HEK293 (cell line): ENCODE data around the gene TMEM150A.
A peak's percentile ranks its signal among the peaks of the same experiment; 100 is the strongest.

Experiments used
- CTCF ChIA-PET: fragments of 350-600 bp; formaldehyde crosslinking; extraction: SDS; loops from one replicate; lab custom pipeline; 2021; ENCODE audit warnings: antibody characterized with exemption; lab: Yijun Ruan, JAX
- POLR2A ChIA-PET: fragments of 300-600 bp; formaldehyde crosslinking; extraction: SDS; loops from one replicate; lab custom pipeline; 2020; ENCODE audit warnings: antibody characterized with exemption, inconsistent platforms; lab: Yijun Ruan, JAX
- H3K27ac ChIP-seq: fragments of 200-500 bp; sonication (Bioruptor generic); 2 replicates; pipeline ENCODE4 v1.5.1; 2014; ENCODE audit warnings: low read depth, low read length, control low read depth, inconsistent platforms; ENCODE audit errors: extremely low read depth
- H3K36me3 ChIP-seq, 2 experiments: fragments of 200-500 bp in 1 of 2; sonication (Bioruptor generic) in 1 of 2; 1 replicate in 1 of 2; 2 replicates in 1 of 2; pipeline ENCODE4 v1.5.1; 2014 to 2017; ENCODE audit warnings: inconsistent platforms in 2 of 2, low read length in 2 of 2; ENCODE audit not compliant: control insufficient read depth in 2 of 2, insufficient read depth in 1 of 2
- H3K4me1 ChIP-seq: fragments of 200-500 bp; sonication (Bioruptor generic); 2 replicates; pipeline ENCODE4 v1.5.1; 2014; ENCODE audit warnings: mild to moderate bottlenecking, low read length, inconsistent platforms; ENCODE audit not compliant: control insufficient read depth, insufficient read depth
- H3K4me3 ChIP-seq: 2 replicates; pipeline ENCODE4 v1.5.1; 2011; ENCODE audit warnings: low read depth, mild to moderate bottlenecking, control low read depth, low read length, moderate library complexity
- H3K9me3 ChIP-seq: fragments of 200-500 bp; sonication (Bioruptor generic); 2 replicates; pipeline ENCODE4 v1.5.1; 2014; ENCODE audit warnings: low read depth, low read length, inconsistent platforms; ENCODE audit not compliant: control insufficient read depth, insufficient read depth
- EGR2 ChIP-seq: fragments of 450-650 bp; formaldehyde crosslinking; IDR thresholded peaks from 2 replicates; pipeline ENCODE4 v1.5.1; 2016; ENCODE audit warnings: low read depth, missing biosample characterization, missing genetic modification characterization
- KLF1 ChIP-seq: fragments of 450-650 bp; formaldehyde crosslinking; IDR thresholded peaks from 2 replicates; pipeline ENCODE4 v1.5.1; 2016; ENCODE audit warnings: missing biosample characterization, missing genetic modification characterization
- OSR2 ChIP-seq: fragments of 450-650 bp; formaldehyde crosslinking; IDR thresholded peaks from 2 replicates; pipeline ENCODE4 v1.5.1; 2016; ENCODE audit warnings: missing biosample characterization, missing genetic modification characterization
- PRDM4 ChIP-seq: fragments of 450-650 bp; formaldehyde crosslinking; IDR thresholded peaks from 2 replicates; pipeline ENCODE4 v1.5.1; 2017; ENCODE audit warnings: missing biosample characterization, missing genetic modification characterization
- PRDM6 ChIP-seq: fragments of 450-650 bp; formaldehyde crosslinking; IDR thresholded peaks from 2 replicates; pipeline ENCODE4 v1.5.1; 2017; ENCODE audit warnings: missing biosample characterization, missing genetic modification characterization
- REPIN1 ChIP-seq: fragments of 450-650 bp; formaldehyde crosslinking; IDR thresholded peaks from 2 replicates; pipeline ENCODE4 v1.5.1; 2017; ENCODE audit warnings: missing biosample characterization, missing genetic modification characterization, low read depth
- SCRT2 ChIP-seq: fragments of 450-650 bp; formaldehyde crosslinking; IDR thresholded peaks from 2 replicates; pipeline ENCODE4 v1.5.1; 2016; ENCODE audit warnings: missing biosample characterization, missing genetic modification characterization
- TRIM28 ChIP-seq: IDR thresholded peaks from 2 replicates; pipeline ENCODE4 v1.6.1; 2011; ENCODE audit warnings: low read length, control low read depth, borderline replicate concordance
- TSHZ1 ChIP-seq: fragments of 450-650 bp; formaldehyde crosslinking; IDR thresholded peaks from 2 replicates; pipeline ENCODE4 v1.5.1; 2016; ENCODE audit warnings: missing biosample characterization, missing genetic modification characterization, borderline replicate concordance
- YY1 ChIP-seq: fragments of 450-650 bp; formaldehyde crosslinking; IDR thresholded peaks from 2 replicates; pipeline ENCODE4 v1.5.1; 2018; ENCODE audit warnings: missing biosample characterization, missing genetic modification characterization
- ZBTB8A ChIP-seq: fragments of 450-650 bp; formaldehyde crosslinking; IDR thresholded peaks from 2 replicates; pipeline ENCODE4 v1.5.1; 2016; ENCODE audit warnings: missing biosample characterization, missing genetic modification characterization
- ZFP37 ChIP-seq: fragments of 450-650 bp; formaldehyde crosslinking; IDR thresholded peaks from 2 replicates; pipeline ENCODE4 v1.5.1; 2016; ENCODE audit warnings: missing biosample characterization, missing genetic modification characterization
- ZNF114 ChIP-seq: fragments of 450-650 bp; formaldehyde crosslinking; IDR thresholded peaks from 2 replicates; pipeline ENCODE4 v1.5.0; 2017; ENCODE audit warnings: missing biosample characterization, missing genetic modification characterization
- ZNF157 ChIP-seq: fragments of 450-650 bp; formaldehyde crosslinking; IDR thresholded peaks from 2 replicates; pipeline ENCODE4 v1.5.1; 2016; ENCODE audit warnings: missing biosample characterization, missing genetic modification characterization
- ZNF280D ChIP-seq: fragments of 450-650 bp; formaldehyde crosslinking; IDR thresholded peaks from 2 replicates; pipeline ENCODE4 v1.5.1; 2016; ENCODE audit warnings: missing biosample characterization, missing genetic modification characterization
- ZNF416 ChIP-seq: fragments of 450-650 bp; formaldehyde crosslinking; IDR thresholded peaks from 2 replicates; pipeline ENCODE4 v1.5.1; 2016; ENCODE audit warnings: missing biosample characterization, missing genetic modification characterization
- ZNF549 ChIP-seq: fragments of 450-650 bp; IDR thresholded peaks from 2 replicates; pipeline ENCODE4 v1.5.1; 2018; ENCODE audit warnings: missing biosample characterization, missing genetic modification characterization, mild to moderate bottlenecking, inconsistent platforms, moderate library complexity
- ZNF560 ChIP-seq: fragments of 450-650 bp; formaldehyde crosslinking; IDR thresholded peaks from 2 replicates; pipeline ENCODE4 v1.5.1; 2017; ENCODE audit warnings: missing biosample characterization, missing genetic modification characterization, borderline replicate concordance
- ZNF600 ChIP-seq: fragments of 450-650 bp; formaldehyde crosslinking; IDR thresholded peaks from 2 replicates; pipeline ENCODE4 v1.5.1; 2016; ENCODE audit warnings: missing biosample characterization, missing genetic modification characterization
- ZNF624 ChIP-seq: fragments of 450-650 bp; formaldehyde crosslinking; IDR thresholded peaks from 2 replicates; pipeline ENCODE4 v1.5.1; 2017; ENCODE audit warnings: missing biosample characterization, missing genetic modification characterization
- ZNF626 ChIP-seq: fragments of 450-650 bp; sonication (Bioruptor Pico); formaldehyde crosslinking; IDR thresholded peaks from 2 replicates; pipeline ENCODE4 v1.5.1; 2018; ENCODE audit warnings: missing biosample characterization, missing genetic modification characterization, inconsistent platforms
- ZNF654 ChIP-seq: fragments of 450-650 bp; formaldehyde crosslinking; IDR thresholded peaks from 2 replicates; pipeline ENCODE4 v1.5.1; 2016; ENCODE audit warnings: low read depth, missing biosample characterization, missing genetic modification characterization
- ZNF776 ChIP-seq: fragments of 450-650 bp; formaldehyde crosslinking; IDR thresholded peaks from 2 replicates; pipeline ENCODE4 v1.5.0; 2017; ENCODE audit warnings: missing biosample characterization, missing genetic modification characterization, borderline replicate concordance
- ZSCAN16 ChIP-seq: fragments of 450-650 bp; formaldehyde crosslinking; IDR thresholded peaks from 2 replicates; pipeline ENCODE4 v1.5.1; 2016; ENCODE audit warnings: missing biosample characterization, missing genetic modification characterization
- ZSCAN18 ChIP-seq: fragments of 450-650 bp; formaldehyde crosslinking; IDR thresholded peaks from 2 replicates; pipeline ENCODE4 v1.5.1; 2016; ENCODE audit warnings: missing biosample characterization, missing genetic modification characterization

The TMEM150A gene

GRCh38 chr2:85602476-85603234 is at the start of gene TMEM150A:
TMEM150A (minus strand) TSS chr2:85602698; CDS start chr2:85601948, 750 bp downstream.
- H3K9me3 ChIP-seq = no peaks in the 10 kb centered on the region
- ChIA-PET CTCF (interaction anchor here (1.2 kb wide), 1 partner anchor 183 kb away, joined by 7 read pairs; no protein-coding TSS in a partner anchor), POLR2A (interaction anchor here (0.5 to 4.7 kb wide), 10 partner anchors 9 to 63 kb away, joined by 3 to 31 read pairs (median 4); partner anchors contain the start of genes C2orf68, MAT2A, USP39 and VAMP8)
- H3K36me3 ChIP-seq = peaks cover 7 to 31% of the 10 kb centered on the region in 2 experiments
- peak within 1 kb of the TSS; percentile 51; the same call in 1 of the 2 replicates for H3K27ac ChIP-seq
- peaks cover 9% of the 10 kb centered on the region for H3K4me1 ChIP-seq
- peak within 1 kb of the TSS; percentile 73 for H3K4me3 ChIP-seq
- TF ChIP-seq KLF1 (tag by site-specific recombination) = peak; percentile 59
- TF ChIP-seq ZBTB8A (tag by site-specific recombination) = peak; percentile 70; the same call in 1 of the 2 replicates
- TF ChIP-seq ZNF114 (tag by site-specific recombination) = no peak
- TF ChIP-seq PRDM4 (tag by site-specific recombination) = no peak
- peak; percentile 52; the same call in 1 of the 2 replicates for TF ChIP-seq EGR2 (tag by site-specific recombination)
- no peak for TF ChIP-seq ZNF776 (tag by site-specific recombination)
- TF ChIP-seq ZSCAN16 (tag by site-specific recombination) = no peak
- no peak for TF ChIP-seq ZNF549
- no peak for TF ChIP-seq REPIN1 (tag by site-specific recombination)
- no peak for TF ChIP-seq YY1 (tag by site-specific recombination)
- TF ChIP-seq ZSCAN18 (tag by site-specific recombination) = no peak
- TF ChIP-seq OSR2 = no peak
- TF ChIP-seq TRIM28 = no peak
- no peak for TF ChIP-seq ZFP37
- TF ChIP-seq ZNF280D (tag by site-specific recombination) = no peak
- no peak for TF ChIP-seq PRDM6
- TF ChIP-seq ZNF560 (tag by site-specific recombination) = no peak
- TF ChIP-seq ZNF654 = no peak
- TF ChIP-seq SCRT2 (tag by site-specific recombination) = 0 out of 2 replicates have a peak, but pooled peaks have one; percentile 9
- no peak for TF ChIP-seq TSHZ1
- no peak for TF ChIP-seq ZNF626 (tag by site-specific recombination)
- TF ChIP-seq ZNF157 = no peak
- TF ChIP-seq ZNF624 (tag by site-specific recombination) = no peak
- no peak for TF ChIP-seq ZNF416
- no peak for TF ChIP-seq ZNF600 (tag by site-specific recombination)
